Cerebellar cortex (tissue), 1 donor: Measurements from ENCODE around the gene NAB2.
A peak's percentile ranks its signal among the peaks of the same experiment; 100 is the strongest.

ENCODE experiments used
- DNase-seq: peaks from one replicate; pipeline ENCODE4 v3.0.0-alpha.2; 2015; ENCODE audit warnings: low spot score

Gene NAB2

DNA sequence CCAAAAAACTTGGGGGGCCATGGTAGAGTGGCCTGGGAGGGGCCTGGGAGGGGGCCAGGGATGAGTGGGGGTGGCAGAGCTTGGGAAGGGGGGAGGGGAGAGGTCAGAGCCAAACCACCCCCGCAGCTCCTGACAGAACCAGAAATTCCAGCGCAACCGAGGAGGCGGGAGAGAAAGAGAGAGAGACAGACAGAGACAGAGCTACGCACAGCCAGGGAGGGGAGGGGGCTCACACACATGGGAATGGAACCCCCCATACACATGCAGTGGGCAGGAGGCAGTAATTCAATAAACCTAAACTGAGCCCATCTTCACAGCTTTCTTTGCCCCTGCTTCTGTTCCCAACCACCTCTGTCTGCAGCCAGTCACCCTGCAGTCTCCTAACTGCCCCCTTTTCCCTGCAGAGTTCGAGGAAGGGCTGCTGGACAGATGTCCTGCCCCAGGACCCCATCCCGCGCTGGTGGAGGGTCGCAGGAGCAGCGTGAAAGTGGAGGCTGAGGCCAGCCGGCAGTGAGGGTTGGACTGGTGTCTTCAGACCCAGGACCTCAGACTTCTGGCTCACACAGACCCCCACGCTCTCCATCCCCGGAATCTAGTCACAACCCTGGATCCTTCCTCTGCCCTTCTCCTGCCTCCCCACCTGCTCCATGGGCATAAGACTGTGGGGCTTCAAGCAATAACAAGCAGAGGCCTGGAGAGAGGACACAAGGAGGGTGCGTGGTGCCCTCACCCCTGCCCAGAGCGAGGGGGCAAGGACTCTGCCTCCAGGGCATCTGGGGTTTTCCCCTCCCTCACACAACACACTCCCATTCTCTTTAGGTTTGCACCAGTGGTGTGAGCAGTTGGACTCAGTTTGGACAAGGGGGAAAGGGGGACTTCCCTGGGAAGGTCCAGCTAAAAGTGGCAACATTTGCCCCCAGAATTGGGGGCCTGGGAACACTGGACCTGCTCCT lies 5.6 kb downstream of the NAB2 start:
- DNase-seq = no peak

- no peak for DNase-seq
Observed at GRCh38 chr12:57095440-57095839, 6.5 kb downstream of the NAB2 start.

GRCh38 chr12:57096099-57096572 lies 7.2 kb downstream of the NAB2 start:
- peak; percentile 62 for DNase-seq

GRCh38 chr12:57096748-57097553 lies 8.0 kb downstream of the NAB2 start:
- DNase-seq = no peak

DNA sequence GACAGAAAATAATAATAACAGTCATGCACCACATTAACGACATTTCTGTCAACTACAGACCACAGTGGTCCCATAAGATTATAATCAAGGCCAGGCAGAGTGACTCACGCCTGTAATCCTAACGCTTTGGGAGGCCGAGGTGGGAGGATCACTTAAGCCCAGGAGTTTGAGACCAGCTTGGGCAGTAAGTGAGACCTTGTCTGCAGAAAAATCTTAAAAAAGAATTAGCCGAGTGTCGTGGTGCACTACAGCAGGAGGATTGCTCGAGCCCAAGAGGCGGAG lies 8.6 kb downstream of the NAB2 start:
- DNase-seq = no peak

- no peak for DNase-seq
Observed at GRCh38 chr12:57098546-57098945, 9.6 kb downstream of the NAB2 start.

GRCh38 chr12:57099047-57099714 lies 10.3 kb downstream of the NAB2 start:
- DNase-seq = no peak

DNA sequence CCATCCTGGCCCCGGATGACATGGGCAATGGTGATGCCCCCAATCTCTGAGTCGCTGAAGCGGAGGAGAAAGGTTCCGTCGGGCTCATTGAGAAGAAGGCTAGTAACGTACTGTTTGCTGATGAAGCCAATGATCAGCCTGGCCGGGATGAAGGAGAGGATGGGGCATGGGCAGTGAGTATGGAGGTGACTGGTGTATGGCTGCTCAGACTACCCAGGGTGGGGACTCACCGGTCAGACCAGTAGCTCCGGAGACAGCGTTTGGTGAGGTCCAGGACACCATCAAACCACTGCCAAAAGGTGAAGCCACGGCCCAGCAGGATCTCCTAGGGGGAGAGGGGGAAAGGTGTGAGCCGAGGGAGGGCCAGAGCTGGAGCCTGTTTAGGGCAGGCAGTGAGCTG lies 10.9 kb downstream of the NAB2 start:
- no peak for DNase-seq

DNA sequence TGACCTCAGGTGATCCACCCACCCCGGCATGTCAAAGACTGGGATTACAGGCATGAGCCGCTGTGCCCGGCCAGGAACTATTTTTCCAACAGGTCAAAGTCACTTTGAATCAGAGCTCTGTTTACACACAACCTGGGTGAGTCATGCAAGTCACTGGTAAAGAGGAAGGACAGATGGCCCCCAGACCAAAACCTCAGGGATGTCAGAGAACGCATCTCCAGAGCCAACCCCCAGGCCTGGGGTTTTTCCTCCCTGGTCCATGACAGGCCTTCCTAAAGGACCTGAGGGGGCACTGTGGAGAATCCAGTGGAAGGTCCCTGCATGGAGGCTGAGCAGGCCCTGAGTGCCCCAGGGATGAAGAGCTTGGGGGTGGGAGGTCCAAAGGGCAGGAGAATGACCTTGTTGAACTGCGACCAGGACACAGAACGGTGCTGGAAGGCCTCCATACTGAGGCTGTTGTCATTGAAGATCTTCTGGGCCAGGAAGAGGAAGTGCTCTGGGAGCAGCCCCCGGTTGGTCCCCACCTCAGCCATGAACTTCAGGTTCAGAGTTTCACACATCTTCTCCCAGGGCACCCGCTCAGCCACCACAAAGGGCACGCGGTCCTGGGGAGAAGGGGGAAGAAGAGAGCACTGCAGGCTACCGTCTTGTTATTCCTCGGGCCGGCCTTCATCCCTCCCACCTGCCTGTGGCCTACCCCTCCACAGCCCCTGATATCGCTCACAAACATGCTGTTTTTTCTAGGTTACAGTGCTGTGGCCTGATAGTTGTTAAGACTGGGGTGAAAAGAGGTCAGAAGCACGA lies 13.2 kb downstream of the NAB2 start:
- DNase-seq = no peak

GRCh38 chr12:57103856-57104255 lies 14.9 kb downstream of the NAB2 start:
- DNase-seq = no peak

GRCh38 chr12:57104292-57104910 lies 15.5 kb downstream of the NAB2 start:
- no peak for DNase-seq

- DNase-seq = no peak
Observed at GRCh38 chr12:57105011-57105753, 16.3 kb downstream of the NAB2 start.

GRCh38 chr12:57106021-57106708 lies 17.3 kb downstream of the NAB2 start:
- no peak for DNase-seq

DNA sequence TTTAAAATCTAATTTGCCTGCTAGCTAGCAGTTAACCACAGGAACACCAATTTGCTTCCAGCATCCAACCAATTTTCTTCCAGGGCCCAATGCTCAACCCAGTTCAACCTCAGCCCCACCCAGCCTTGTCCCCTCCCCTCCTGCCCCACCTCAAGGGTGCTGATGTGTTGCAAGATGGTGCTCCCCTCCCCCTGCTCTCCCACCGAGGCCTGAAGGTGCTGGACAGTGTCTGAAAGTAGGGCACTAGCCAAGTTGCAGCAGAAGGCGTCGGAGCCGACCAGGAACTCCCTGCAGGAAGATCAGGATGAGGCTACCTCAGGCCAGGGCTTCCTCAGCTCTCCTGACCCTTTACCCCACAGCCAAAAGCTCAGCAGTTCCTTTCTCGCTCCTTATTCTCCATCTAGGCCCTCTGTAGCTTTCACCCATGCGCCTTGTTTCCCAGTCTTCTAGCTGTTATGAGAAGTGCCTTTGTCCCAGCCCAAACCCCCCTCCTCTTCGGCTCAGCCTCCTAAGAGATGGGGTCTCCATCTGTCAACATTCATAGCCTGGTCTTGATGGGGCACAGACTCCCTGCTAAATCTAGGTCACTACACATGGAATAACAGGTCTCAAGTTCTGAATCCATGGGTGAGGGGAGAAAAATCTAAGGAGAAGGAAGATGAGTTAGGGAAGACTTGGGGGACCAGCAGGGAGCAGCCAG lies 18.7 kb downstream of the NAB2 start:
- DNase-seq = no peak

DNA sequence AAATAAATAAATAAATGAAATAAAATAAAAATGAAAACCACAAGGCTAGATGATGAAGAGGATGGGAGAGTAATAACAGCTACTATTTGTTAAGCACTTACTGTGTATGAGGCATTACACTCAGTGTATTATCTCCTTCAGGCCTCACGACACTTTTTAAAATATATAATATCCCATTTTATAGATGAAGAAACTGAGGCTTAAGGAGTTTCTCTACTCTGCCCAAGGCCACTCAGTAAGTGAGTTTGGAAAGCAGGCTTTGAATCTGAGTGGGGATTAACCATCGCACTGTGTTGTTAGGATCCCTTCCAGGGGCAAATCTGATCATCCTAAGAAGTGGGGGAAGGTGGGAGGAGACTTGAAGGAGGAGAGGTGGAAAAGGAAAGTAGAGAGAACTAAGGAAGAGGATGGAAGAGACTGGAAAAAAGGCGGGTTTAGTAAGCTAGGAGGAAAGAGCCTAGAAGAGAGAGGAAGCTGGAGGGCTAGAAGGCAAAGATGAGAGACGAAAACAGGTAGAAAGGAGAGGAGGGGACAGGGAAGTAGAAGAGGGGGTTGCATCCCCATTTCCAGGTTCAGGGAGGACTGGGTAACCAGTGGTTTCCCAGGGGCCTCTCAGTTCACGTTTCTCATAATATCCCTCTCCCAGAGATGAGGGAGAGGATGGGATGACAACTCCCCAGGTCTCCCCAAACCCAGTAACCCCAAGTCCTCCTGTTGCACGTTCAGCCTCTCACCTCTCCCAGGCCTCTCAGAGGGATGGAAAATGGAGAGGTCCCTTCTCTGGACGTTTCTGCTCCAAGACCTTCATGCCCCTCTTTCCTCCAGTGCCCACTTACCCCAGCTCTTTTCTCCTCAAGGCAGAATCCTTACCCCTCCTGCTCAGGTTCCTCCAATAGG lies 20.5 kb downstream of the NAB2 start:
- DNase-seq = no peak

DNA sequence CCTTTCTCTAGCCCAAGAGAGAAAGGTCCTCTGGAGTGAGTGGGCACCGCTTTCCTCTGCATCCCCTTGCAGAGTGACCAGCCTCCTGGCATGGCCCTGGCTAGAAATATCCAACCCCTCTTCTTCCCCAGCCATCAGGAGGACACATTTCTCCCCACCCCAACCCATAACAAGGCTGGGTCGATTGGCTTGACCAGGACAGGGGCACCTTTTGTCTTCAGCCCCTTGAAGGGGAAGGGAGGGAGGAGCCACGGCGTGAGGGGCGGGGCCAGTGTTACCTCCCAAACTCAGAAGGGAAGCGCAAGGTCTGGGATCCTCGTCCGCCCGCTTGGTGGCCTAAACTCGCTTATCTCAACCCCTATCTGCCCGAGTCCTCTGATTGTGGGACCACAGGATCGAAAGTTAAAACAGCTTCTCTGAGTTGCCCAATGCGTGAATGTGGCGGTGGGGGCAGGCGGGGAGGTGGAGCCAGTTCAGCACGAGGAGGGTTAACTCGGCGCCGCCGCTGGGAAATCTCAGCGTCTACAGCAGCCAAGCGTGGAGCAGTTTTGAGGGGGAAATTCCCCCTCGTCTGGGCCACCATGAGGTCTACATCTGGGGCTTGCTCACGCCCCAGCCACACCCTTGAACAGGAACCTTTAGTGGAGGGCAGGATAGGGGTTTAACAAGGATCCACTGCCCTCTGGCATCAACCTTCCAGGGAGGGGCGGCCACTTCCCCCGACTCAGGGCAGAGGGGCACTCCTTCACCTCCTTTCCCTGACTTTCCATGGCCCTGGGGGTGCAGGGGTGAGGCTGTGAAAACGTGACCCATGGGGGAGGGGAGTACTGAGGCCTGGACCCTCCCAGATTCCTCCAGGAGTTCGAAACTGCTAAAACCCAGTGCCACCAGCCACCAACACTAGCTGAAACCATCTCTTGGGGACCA lies 21.5 kb downstream of the NAB2 start:
- DNase-seq = no peak
